Measurements from ENCODE around the gene ABCD1. TPM values are rescaled to one million over a fixed set of nuclear protein-coding genes. Genes with fewer than 3 reads are reported as not detected.

ABCD1 gene
- total and polyA plus RNA-seq, 2 experiments from 2014 or later: 10.5 to 14.2 TPM

GRCh38 chrX:153783378-153784013 is 58.8 kb downstream of the ABCD1 start:
- TF ChIP-seq EZH2 (IDR thresholded peaks at IDR 0.05; ENCODE audit: borderline replicate concordance) (no peak), CTCF (IDR thresholded peaks at IDR 0.05; ENCODE audit: poor library complexity) (no peak), EZH2phosphoT487 (IDR thresholded peaks at IDR 0.05; ENCODE audit: low read depth, severe bottlenecking, unreplicated experiment) (no peak)
- WGBS (ENCODE audit: low lambda C conversion rate, missing lambda C conversion rate): 90% methylated on average over 21 of the region's 24 CpGs
- no peak overlapping the region for H3K4me3 ChIP-seq
- no peak overlapping the region for H3K27ac ChIP-seq
- no peak for DNase-seq (ENCODE audit: low spot score)
- no peaks in the 10 kb centered on the region for H3K79me2 ChIP-seq
- no peaks in the 10 kb centered on the region for H3K4me1 ChIP-seq (ENCODE audit: insufficient read depth)
- H3K9me2 ChIP-seq (replicated peaks; ENCODE audit: insufficient read depth): no peaks in the 10 kb centered on the region
- H3K4me2 ChIP-seq: no peak overlapping the region
- no peak overlapping the region for H2AFZ ChIP-seq
- no peaks in the 10 kb centered on the region for H3K36me3 ChIP-seq (replicated peaks; ENCODE audit: insufficient read depth, low read depth)
- H3K27me3 ChIP-seq: no peaks in the 10 kb centered on the region
- H3K9me3 ChIP-seq (ENCODE audit: low read depth): no peaks in the 10 kb centered on the region
- H4K20me1 ChIP-seq (ENCODE audit: insufficient read depth, poor library complexity, severe bottlenecking): no peaks in the 10 kb centered on the region

- H3K4me2 ChIP-seq: no peak overlapping the region
- no peak overlapping the region for H3K4me3 ChIP-seq
- H3K9me2 ChIP-seq (replicated peaks; ENCODE audit: insufficient read depth): no peaks in the 10 kb centered on the region
- no peak for DNase-seq (ENCODE audit: low spot score)
- H4K20me1 ChIP-seq (ENCODE audit: insufficient read depth, poor library complexity, severe bottlenecking): no peaks in the 10 kb centered on the region
- no peak overlapping the region for H3K27ac ChIP-seq
- 91% methylated on average over 26 of the region's 27 CpGs for WGBS (ENCODE audit: low lambda C conversion rate, missing lambda C conversion rate)
- no peaks in the 10 kb centered on the region for H3K4me1 ChIP-seq (ENCODE audit: insufficient read depth)
- TF ChIP-seq CTCF (IDR thresholded peaks at IDR 0.05; ENCODE audit: poor library complexity) (no peak), EZH2 (IDR thresholded peaks at IDR 0.05; ENCODE audit: borderline replicate concordance) (no peak), EZH2phosphoT487 (IDR thresholded peaks at IDR 0.05; ENCODE audit: low read depth, severe bottlenecking, unreplicated experiment) (no peak)
- H2AFZ ChIP-seq: no peak overlapping the region
- H3K79me2 ChIP-seq: no peaks in the 10 kb centered on the region
- no peaks in the 10 kb centered on the region for H3K9me3 ChIP-seq (ENCODE audit: low read depth)
- H3K27me3 ChIP-seq: no peaks in the 10 kb centered on the region
- H3K36me3 ChIP-seq (replicated peaks; ENCODE audit: insufficient read depth, low read depth): no peaks in the 10 kb centered on the region
Measured at GRCh38 chrX:153784325-153784967, 59.8 kb downstream of the ABCD1 start.

- Histone ChIP-seq H3K36me3 (replicated peaks; ENCODE audit: insufficient read depth, low read depth) (no peaks in the 10 kb centered on the region), H3K27ac (no peak overlapping the region), H4K20me1 (ENCODE audit: insufficient read depth, poor library complexity, severe bottlenecking) (no peaks in the 10 kb centered on the region), H3K9me3 (ENCODE audit: low read depth) (no peaks in the 10 kb centered on the region), H3K4me2 (no peak overlapping the region), H3K4me1 (ENCODE audit: insufficient read depth) (no peaks in the 10 kb centered on the region), H3K79me2 (peaks cover 3% of the 10 kb centered on the region), H2AFZ (no peak overlapping the region), H3K27me3 (no peaks in the 10 kb centered on the region), H3K4me3 (no peak overlapping the region), H3K9me2 (replicated peaks; ENCODE audit: insufficient read depth) (no peaks in the 10 kb centered on the region)
- 93% methylated on average over 15 of the region's 15 CpGs for WGBS (ENCODE audit: low lambda C conversion rate, missing lambda C conversion rate)
- DNase-seq (ENCODE audit: low spot score): no peak
- no peak for TF ChIP-seq EZH2phosphoT487 (IDR thresholded peaks at IDR 0.05; ENCODE audit: low read depth, severe bottlenecking, unreplicated experiment)
- no peak for TF ChIP-seq CTCF (IDR thresholded peaks at IDR 0.05; ENCODE audit: poor library complexity)
- TF ChIP-seq EZH2 (IDR thresholded peaks at IDR 0.05; ENCODE audit: borderline replicate concordance): no peak
Measured at GRCh38 chrX:153786669-153787068, 62.0 kb downstream of the ABCD1 start.

Data from hepatocyte (in vitro differentiated cells).